ENCODE data around the gene SGK1.
A peak's percentile ranks its signal among the peaks of the same experiment; 100 is the strongest.
"Not testable (repeated sequence)": the region's sequence is repeated elsewhere in the genome, so short reads cannot be mapped to it uniquely, and the experiment has no call there.

SGK1 gene

DNA sequence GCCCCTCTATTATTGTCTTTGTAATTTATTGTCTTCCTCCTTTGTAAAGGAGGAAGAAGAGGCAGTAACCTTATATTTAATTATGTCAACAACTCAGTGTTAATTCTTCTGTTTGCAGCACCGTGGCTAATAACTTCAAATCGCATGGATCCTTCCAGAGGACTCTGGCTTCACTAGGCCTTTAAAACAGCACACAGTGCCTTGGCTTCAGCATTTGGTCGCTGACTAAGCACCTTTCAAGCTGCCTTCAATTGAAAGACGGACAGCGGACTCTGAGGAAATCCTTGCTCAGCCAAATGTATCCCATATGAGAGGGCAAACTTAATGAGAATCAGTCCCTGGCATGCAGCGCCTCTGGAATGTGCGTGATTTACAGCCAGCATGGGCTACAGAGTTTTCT is 64.2 kb downstream of the SGK1 start:
- peak; percentile 14 for DNase-seq (ENCODE audit: low spot score)

- no peak for DNase-seq (ENCODE audit: low spot score)
Observed at GRCh38 chr6:134251320-134251719, 66.6 kb downstream of the SGK1 start.

GRCh38 chr6:134250776-134251175 is 67.1 kb downstream of the SGK1 start:
- no peak for DNase-seq (ENCODE audit: low spot score)

DNA sequence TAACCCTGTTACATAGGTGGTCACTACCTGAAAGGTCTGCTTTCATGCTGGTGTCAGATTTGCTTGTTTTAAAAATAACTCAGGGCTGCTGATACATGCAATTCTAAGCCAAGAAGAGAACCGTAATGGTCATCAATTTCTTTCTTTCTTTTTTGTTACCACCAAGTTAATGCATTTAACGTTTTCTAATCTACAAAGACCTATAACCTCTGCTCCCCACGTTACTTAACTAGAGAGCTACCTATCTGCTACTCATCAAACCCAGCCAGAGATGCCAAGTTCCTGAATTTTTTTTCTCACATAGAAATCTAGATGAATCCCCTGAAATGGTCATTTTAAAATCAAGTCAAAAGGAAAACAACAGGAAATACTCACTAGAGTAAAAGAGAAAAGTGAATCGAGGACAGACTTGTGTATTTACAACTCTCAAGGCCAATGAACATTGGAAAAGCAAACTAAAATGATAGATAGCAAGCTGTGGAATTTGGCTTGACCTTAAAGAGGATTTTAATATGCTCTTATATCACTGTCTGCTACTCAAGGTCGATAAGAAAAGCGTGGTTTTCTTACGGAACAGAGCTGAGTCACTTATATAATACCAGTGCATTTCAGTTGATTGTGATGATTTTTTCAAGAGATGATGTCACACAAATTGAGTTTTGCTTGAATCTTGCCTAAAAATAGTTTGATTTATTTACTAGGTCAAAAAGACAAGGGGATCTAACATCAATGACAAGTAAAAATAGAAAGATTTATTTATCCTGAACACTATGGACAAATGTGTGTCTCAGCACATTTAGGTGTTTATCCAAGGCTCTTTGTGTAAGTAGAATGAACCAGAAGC is 67.9 kb downstream of the SGK1 start:
- no peak for DNase-seq (ENCODE audit: low spot score)

DNA sequence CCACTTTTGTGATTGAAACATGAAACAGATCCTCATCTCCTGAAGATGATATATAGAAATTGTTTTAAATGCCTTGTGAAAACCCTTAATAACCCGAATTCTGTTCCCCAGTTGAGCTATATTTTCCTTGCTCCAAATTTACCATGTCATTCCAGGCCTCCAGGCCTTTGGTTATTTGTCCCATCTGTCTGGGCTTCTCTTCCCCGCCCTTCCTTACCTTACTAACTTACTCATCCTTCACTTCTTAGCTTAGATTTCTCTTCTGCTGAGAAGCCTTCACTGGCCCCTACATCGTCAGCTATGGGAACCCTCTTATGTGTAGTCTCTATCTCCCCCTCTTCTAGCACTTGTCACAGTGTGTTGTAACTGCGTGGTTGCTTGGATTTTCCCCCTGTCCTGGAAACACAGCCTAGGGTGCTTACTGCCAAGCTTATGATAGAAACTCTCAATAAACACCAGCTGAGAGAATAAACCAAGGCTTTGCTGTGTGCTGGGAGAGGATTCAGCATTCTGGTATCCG is 68.6 kb downstream of the SGK1 start:
- no peak for DNase-seq (ENCODE audit: low spot score)

- no peak for DNase-seq (ENCODE audit: low spot score)
Observed at GRCh38 chr6:134247844-134248580, 69.9 kb downstream of the SGK1 start.

- DNase-seq (ENCODE audit: low spot score), result no peak
Observed at GRCh38 chr6:134247231-134247833, 70.6 kb downstream of the SGK1 start.

DNA sequence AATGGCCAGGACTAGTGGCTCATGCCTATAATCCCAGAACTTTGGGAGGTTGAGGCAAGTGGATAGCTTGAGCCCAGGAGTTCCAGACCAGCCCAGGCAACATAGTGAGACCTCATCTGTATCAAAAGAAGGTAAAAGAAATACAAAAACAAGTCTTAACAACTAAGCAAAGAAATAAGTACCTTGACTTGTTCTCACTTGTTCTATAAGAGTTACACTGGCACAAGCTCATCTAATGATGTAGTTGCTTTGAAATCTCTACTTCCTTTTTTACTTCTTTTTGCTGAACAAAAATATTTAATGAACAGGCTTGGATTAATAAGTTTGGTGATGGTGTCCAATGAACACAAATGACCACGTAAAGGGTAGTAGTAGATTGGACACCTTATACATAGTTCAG is 72.2 kb downstream of the SGK1 start:
- DNase-seq (ENCODE audit: low spot score), result no peak

- DNase-seq (ENCODE audit: low spot score), result no peak
Observed at GRCh38 chr6:134245041-134245440, 72.9 kb downstream of the SGK1 start.

DNA sequence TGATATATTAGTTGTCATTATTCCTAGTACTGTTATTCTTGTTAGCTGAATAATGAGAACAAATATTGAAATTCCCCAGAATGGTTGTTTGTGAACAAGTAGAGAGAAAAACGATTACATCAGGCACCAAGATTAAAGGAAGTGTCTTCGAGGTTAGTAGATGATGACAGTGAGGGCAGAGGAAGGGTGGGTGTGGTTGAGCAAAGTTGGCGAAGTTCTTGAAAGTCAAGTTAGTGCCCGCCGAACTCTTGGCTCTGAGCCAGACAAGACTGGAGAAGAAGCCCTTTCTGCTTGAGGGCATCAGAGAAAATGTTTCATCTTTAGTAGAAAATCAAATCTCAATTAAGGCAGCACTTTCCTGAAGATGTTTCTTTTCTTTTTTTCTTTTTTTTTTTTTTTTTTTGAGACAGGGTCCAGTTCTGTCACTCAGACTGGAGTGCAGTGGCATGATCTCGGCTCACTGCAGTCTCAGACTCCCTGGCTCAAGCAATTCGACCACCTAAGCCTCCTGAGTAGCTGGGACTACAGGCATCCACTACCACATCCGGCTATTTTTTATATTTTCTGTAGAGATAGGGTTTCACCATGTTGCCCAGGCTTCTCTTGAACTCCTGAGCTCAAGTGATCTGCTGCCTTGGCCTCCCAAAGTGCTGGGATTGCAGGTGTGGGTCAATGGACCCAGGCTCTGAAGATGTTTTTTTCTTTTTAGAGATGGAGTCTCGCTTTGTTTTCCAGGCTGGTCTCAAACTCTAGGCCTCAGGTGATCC is 77.1 kb downstream of the SGK1 start:
- no peak for DNase-seq (ENCODE audit: low spot score)

- no peak for DNase-seq (ENCODE audit: low spot score)
Observed at GRCh38 chr6:134238960-134239795, 78.7 kb downstream of the SGK1 start.

- DNase-seq (ENCODE audit: low spot score), result no peak
Observed at GRCh38 chr6:134238006-134238405, 79.9 kb downstream of the SGK1 start.

DNA sequence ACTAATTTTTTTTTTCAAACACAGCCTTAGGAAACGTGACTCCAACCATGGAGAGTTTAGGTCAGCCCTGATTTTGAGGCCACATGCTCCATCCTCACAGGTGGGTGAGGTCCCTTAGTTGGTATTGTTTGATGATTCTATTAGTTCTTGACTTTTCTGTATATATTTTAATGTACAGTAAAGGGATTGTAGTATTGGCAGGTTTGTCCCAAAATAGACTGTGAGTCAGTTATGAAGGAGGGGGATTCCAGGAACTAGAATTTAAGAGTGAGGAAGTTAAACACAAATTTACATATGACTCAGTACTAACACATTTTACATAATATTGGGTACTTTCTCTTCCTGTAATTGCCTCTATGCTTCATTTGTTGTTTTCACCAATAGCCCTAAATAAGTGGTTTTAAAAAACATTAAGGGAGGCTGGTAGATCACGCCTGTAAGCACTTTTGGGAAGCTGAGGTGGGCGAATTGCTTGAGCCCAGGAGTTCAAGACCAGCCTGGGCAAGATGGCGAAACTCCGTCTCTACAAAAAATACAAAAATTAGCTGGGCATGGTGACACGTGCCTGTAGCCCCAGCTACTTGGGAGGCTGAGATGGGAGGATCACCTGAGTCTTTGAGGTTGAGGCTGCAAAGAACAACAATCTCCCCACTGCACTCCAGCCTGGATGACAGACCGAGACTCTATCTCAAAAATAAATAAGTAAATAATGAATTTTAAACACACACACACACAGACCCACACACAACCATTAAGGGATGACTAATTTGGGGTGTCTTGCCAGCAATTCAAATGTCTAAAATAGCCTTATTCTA is 81.8 kb downstream of the SGK1 start:
- peak; percentile 48 for DNase-seq (ENCODE audit: low spot score)

GRCh38 chr6:134235334-134235733 is 82.6 kb downstream of the SGK1 start:
- not testable (repeated sequence) for DNase-seq (ENCODE audit: low spot score)

- DNase-seq (ENCODE audit: low spot score), result no peak
Observed at GRCh38 chr6:134233180-134233955, 84.5 kb downstream of the SGK1 start.

- DNase-seq (ENCODE audit: low spot score), result no peak
Observed at GRCh38 chr6:134230940-134231339, 87.0 kb downstream of the SGK1 start.

DNA sequence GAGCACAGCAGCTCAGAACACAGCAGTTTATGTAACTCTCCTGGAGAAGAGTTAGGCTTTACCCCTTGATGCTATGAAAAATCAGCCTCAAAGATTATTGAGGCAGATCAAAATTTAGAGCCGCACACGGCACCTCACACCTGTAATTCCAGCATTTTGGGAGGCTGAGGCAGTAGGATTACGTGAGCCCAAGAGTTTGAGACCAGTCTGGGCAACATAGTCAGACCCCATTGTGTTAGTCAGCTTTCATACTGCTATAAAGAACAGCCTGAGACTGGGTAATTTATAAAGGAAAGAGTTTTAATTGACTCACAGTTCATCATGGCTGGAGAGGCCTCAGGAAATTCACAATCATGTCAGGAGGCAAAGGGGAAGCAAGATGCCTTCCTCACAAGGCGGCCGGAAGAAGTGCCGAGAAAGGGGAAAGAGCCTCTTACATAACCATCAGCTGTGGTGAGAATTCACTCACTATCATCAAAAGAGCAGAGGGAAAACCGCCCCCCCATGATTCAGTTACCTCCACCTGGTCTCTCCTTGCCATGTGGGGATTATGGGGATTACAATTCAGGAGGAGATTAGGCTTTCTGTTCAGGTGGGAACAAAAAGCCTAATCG is 87.7 kb downstream of the SGK1 start:
- DNase-seq (ENCODE audit: low spot score), result no peak

DNA sequence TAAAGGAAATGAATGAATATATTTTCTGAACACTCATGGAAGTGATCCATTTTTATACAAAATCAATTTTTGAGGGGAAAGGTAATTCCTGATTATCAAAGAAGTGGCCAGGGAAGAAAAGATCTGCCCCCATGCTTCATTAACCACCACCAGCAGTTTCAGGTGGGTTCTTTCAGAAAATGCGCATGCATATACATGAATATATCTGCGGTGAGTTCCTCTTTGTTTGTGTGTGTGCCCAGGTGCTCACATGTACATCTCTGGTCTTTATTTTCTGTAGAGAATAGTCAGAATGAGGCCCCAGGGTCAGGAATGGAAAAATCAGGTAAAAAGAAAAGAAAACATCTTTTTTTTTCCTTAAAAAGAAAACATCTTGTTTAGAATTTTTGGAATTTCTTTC is 88.4 kb downstream of the SGK1 start:
- DNase-seq (ENCODE audit: low spot score), result no peak

Data from AG08396 (cell line).